ENCODE results near the gene ZC3H12C.

DNA sequence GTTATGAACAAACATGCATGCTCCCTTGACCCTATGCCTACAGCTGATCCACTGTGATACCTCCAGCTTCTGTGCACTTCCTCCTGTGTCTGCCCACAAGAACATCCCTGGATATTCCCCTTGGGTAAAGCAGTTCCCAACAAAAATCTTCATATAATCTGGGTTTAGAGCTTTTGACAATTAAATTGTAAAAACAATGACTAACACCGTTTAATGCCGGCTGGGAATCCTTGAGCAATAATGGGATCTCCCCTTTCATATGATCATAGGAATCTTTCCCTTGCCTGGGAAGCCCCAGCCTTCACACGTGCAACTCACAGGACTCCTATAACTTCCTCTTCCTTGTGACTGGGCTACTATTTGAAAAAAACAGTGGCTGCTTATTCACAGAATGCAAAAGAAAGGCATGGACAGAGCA is 6.3 kb upstream of the ZC3H12C start:
- no peak for TF ChIP-seq ZNF217 (IDR thresholded peaks at IDR 0.05)
- TF ChIP-seq, protein P1, sequence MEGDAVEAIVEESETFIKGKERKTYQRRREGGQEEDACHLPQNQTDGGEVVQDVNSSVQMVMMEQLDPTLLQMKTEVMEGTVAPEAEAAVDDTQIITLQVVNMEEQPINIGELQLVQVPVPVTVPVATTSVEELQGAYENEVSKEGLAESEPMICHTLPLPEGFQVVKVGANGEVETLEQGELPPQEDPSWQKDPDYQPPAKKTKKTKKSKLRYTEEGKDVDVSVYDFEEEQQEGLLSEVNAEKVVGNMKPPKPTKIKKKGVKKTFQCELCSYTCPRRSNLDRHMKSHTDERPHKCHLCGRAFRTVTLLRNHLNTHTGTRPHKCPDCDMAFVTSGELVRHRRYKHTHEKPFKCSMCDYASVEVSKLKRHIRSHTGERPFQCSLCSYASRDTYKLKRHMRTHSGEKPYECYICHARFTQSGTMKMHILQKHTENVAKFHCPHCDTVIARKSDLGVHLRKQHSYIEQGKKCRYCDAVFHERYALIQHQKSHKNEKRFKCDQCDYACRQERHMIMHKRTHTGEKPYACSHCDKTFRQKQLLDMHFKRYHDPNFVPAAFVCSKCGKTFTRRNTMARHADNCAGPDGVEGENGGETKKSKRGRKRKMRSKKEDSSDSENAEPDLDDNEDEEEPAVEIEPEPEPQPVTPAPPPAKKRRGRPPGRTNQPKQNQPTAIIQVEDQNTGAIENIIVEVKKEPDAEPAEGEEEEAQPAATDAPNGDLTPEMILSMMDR (IDR thresholded peaks at IDR 0.05 in 2 of 3, conservative IDR thresholded peaks at IDR 0.05 in 1 of 3; ENCODE audit: control insufficient read depth in 2 of 3, extremely low read depth in 1 of 3, insufficient read depth in 1 of 3, low read depth in 3 of 3, low read length in 3 of 3) = no peak
- TF ChIP-seq, protein P2, sequence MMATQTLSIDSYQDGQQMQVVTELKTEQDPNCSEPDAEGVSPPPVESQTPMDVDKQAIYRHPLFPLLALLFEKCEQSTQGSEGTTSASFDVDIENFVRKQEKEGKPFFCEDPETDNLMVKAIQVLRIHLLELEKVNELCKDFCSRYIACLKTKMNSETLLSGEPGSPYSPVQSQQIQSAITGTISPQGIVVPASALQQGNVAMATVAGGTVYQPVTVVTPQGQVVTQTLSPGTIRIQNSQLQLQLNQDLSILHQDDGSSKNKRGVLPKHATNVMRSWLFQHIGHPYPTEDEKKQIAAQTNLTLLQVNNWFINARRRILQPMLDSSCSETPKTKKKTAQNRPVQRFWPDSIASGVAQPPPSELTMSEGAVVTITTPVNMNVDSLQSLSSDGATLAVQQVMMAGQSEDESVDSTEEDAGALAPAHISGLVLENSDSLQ (IDR thresholded peaks at IDR 0.05) = no peak
- no peak for TF ChIP-seq CHD1 (IDR thresholded peaks at IDR 0.05; ENCODE audit: low read depth, low read length)
- TF ChIP-seq POLR2AphosphoS5 (IDR thresholded peaks at IDR 0.05; ENCODE audit: low read length) = no peak
- TF ChIP-seq ZNF274 (IDR thresholded peaks at IDR 0.05; ENCODE audit: insufficient read depth, insufficient read length) = no peak
- TF ChIP-seq CBX5 (IDR thresholded peaks at IDR 0.05; ENCODE audit: low read depth) = no peak
- no peak for TF ChIP-seq KDM1A (IDR thresholded peaks at IDR 0.05; ENCODE audit: borderline replicate concordance)
- TF ChIP-seq SUZ12 (IDR thresholded peaks at IDR 0.05; ENCODE audit: unreplicated experiment) = no peak
- TF ChIP-seq, protein P3, sequence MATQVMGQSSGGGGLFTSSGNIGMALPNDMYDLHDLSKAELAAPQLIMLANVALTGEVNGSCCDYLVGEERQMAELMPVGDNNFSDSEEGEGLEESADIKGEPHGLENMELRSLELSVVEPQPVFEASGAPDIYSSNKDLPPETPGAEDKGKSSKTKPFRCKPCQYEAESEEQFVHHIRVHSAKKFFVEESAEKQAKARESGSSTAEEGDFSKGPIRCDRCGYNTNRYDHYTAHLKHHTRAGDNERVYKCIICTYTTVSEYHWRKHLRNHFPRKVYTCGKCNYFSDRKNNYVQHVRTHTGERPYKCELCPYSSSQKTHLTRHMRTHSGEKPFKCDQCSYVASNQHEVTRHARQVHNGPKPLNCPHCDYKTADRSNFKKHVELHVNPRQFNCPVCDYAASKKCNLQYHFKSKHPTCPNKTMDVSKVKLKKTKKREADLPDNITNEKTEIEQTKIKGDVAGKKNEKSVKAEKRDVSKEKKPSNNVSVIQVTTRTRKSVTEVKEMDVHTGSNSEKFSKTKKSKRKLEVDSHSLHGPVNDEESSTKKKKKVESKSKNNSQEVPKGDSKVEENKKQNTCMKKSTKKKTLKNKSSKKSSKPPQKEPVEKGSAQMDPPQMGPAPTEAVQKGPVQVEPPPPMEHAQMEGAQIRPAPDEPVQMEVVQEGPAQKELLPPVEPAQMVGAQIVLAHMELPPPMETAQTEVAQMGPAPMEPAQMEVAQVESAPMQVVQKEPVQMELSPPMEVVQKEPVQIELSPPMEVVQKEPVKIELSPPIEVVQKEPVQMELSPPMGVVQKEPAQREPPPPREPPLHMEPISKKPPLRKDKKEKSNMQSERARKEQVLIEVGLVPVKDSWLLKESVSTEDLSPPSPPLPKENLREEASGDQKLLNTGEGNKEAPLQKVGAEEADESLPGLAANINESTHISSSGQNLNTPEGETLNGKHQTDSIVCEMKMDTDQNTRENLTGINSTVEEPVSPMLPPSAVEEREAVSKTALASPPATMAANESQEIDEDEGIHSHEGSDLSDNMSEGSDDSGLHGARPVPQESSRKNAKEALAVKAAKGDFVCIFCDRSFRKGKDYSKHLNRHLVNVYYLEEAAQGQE (IDR thresholded peaks at IDR 0.05; ENCODE audit: low read depth, low read length) = no peak
- no peak for TF ChIP-seq SP1 (IDR thresholded peaks at IDR 0.05; ENCODE audit: low read depth, low read length)
